Neutrophil (primary cell): ENCODE results near the gene KIAA1143.

Experiments
- H3K27ac ChIP-seq: fragments of 200-600 bp; sonication (generic); 2 replicates; pipeline ENCODE4 v1.5.1; 2016; ENCODE audit warnings: mild to moderate bottlenecking, moderate library complexity
- H3K27me3 ChIP-seq: fragments of 200-600 bp; sonication (generic); 2 replicates; pipeline ENCODE4 v1.6.0; 2016; ENCODE audit warnings: mild to moderate bottlenecking
- H3K36me3 ChIP-seq: fragments of 200-600 bp; sonication (generic); 2 replicates; pipeline ENCODE4 v1.5.1; 2017
- H3K4me1 ChIP-seq, 2 experiments: fragments of 200-600 bp in 1 of 2; sonication (generic) in 1 of 2; 1 replicate in 1 of 2; 2 replicates in 1 of 2; pipeline versions ENCODE4 v1.5.1 to v1.6.1; 2013 to 2016; ENCODE audit warnings: low read depth in 1 of 2, low read length in 1 of 2, mild to moderate bottlenecking in 1 of 2, moderate library complexity in 1 of 2; ENCODE audit not compliant: control insufficient read depth in 1 of 2, insufficient read depth in 1 of 2
- H3K4me3 ChIP-seq, 2 experiments: fragments of 200-600 bp in 1 of 2; sonication (generic) in 1 of 2; 1 replicate in 1 of 2; 2 replicates in 1 of 2; pipeline ENCODE4 v1.5.1; 2013 to 2016; ENCODE audit warnings: low read depth in 1 of 2, low read length in 1 of 2, mild to moderate bottlenecking in 1 of 2, moderate library complexity in 1 of 2
- H3K9me3 ChIP-seq: fragments of 200-600 bp; sonication (generic); 2 replicates; pipeline ENCODE4 v1.5.1; 2016
- TF ChIP-seq, protein P1 (sequence below): fragments of 200-600 bp; sonication (generic); IDR thresholded peaks from 2 replicates; pipeline ENCODE4 v1.5.1; 2016; ENCODE audit warnings: antibody characterized with exemption

Gene KIAA1143

DNA sequence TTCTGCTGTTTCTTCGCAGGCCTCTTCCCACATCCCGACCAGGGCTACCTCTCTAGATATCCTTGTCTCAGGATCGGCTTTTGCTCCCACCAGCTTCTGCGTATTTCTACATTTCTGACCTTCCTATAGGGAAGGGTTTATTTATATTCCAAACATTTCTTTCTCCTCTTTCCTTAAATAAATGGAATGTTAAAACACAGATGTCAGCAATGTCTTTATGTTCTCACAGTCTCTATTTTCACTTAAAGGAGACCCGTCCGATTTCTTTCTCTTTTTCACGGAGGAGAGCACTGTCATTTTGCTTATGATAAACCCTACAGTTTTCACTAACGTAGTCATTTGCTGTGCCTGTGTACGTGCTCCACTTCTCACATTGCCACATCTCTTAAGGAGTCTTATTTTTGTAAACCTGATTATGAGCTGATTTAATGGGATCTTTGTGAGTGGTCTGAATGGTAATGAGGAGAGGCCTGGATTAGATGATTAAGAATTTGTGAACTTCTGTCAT lies 805 bp upstream of the KIAA1143 start:
- Histone ChIP-seq H3K27me3 (no peaks in the 10 kb centered on the region), H3K36me3 (peaks cover 4% of the 10 kb centered on the region), H3K9me3 (no peaks in the 10 kb centered on the region), H3K27ac (no peak overlapping the region), H3K4me1 (peaks cover 15 to 24% of the 10 kb centered on the region in 2 experiments), H3K4me3 (peak overlapping the region; percentile 68 to 76)
- TF ChIP-seq, protein P1, sequence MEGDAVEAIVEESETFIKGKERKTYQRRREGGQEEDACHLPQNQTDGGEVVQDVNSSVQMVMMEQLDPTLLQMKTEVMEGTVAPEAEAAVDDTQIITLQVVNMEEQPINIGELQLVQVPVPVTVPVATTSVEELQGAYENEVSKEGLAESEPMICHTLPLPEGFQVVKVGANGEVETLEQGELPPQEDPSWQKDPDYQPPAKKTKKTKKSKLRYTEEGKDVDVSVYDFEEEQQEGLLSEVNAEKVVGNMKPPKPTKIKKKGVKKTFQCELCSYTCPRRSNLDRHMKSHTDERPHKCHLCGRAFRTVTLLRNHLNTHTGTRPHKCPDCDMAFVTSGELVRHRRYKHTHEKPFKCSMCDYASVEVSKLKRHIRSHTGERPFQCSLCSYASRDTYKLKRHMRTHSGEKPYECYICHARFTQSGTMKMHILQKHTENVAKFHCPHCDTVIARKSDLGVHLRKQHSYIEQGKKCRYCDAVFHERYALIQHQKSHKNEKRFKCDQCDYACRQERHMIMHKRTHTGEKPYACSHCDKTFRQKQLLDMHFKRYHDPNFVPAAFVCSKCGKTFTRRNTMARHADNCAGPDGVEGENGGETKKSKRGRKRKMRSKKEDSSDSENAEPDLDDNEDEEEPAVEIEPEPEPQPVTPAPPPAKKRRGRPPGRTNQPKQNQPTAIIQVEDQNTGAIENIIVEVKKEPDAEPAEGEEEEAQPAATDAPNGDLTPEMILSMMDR = no peak

GRCh38 chr3:44761101-44761423 lies 357 bp downstream of the KIAA1143 start:
- TF ChIP-seq, protein P1 = no peak
- Histone ChIP-seq H3K27ac (peak overlapping the region; percentile 83), H3K4me3 (peak overlapping the region; percentile 68 to 76), H3K4me1 (peaks cover 15 to 24% of the 10 kb centered on the region in 2 experiments), H3K9me3 (no peaks in the 10 kb centered on the region), H3K36me3 (peaks cover under 1% of the 10 kb centered on the region), H3K27me3 (no peaks in the 10 kb centered on the region)

DNA sequence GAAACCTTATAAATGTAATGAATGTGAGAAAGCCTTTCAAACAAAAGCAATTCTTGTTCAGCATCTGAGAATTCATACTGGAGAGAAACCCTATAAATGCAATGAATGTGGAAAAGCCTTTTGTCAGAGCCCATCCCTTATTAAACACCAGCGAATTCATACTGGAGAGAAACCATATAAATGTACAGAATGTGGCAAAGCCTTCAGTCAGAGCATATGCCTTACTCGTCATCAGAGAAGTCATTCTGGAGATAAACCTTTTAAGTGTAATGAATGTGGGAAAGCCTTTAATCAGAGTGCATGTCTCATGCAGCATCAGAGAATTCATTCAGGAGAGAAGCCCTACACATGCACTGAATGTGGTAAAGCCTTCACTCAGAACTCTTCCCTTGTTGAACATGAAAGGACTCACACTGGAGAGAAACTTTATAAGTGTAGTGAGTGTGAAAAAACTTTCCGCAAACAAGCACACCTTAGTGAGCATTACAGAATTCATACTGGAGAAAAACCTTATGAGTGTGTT lies 26.7 kb downstream of the KIAA1143 start:
- TF ChIP-seq, protein P1 = no peak
- no peaks in the 10 kb centered on the region for H3K27me3 ChIP-seq
- H3K36me3 ChIP-seq = no peaks in the 10 kb centered on the region
- no peak overlapping the region for H3K4me3 ChIP-seq
- peaks cover 39% of the 10 kb centered on the region for H3K9me3 ChIP-seq
- H3K27ac ChIP-seq = no peak overlapping the region
- H3K4me1 ChIP-seq = peaks cover 4% of the 10 kb centered on the region in 2 experiments

DNA sequence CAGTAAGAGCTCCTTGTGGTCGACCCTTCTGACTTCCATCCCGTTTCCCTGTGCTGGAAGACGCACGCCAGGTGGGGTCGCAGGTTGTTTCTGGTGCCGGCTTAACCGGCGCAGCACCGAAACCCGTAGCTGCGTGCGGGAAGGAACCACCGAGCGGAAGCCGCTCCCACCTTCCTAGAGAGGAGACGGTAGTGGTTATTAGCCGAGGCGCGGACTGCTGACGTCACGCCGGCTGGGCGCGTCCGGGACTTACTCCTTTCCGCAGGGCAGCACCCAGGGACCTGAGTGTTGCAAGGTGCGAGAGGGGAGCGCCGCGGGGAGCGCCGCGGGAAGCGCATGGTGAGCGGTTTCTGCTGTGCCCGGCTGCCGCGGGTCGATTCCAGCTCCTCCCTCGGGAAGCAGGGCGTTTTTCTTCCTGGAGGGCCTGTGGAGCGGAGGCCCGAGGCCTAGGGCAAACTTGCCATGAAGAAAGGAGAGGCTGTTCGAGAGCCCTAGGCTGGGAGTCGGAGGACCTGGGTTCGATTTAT lies 32.0 kb downstream of the KIAA1143 start, which contains the start of gene ZNF501:
TSS of gene ZNF501 (plus strand) at position 252 of the 527 bp plus-strand sequence. CDS start 4,787 bp downstream, outside the sequence.
- Histone ChIP-seq H3K36me3 (no peaks in the 10 kb centered on the region), H3K27me3 (no peaks in the 10 kb centered on the region), H3K9me3 (peaks cover 21% of the 10 kb centered on the region), H3K27ac (peak within 1 kb of the TSS; percentile 55), H3K4me3 (peak within 1 kb of the TSS; percentile 62 to 67), H3K4me1 (peaks cover 6 to 11% of the 10 kb centered on the region in 2 experiments)
- TF ChIP-seq, protein P1 = no peak

GRCh38 chr3:44722103-44722401 lies 39.4 kb downstream of the KIAA1143 start:
- Histone ChIP-seq H3K27me3 (no peaks in the 10 kb centered on the region), H3K36me3 (no peaks in the 10 kb centered on the region), H3K4me3 (no peak overlapping the region), H3K27ac (no peak overlapping the region), H3K4me1 (no peaks in the 10 kb centered on the region), H3K9me3 (peaks cover 57% of the 10 kb centered on the region)
- TF ChIP-seq, protein P1 = no peak
